Prostate gland (tissue), 2 donors: Measurements from ENCODE around the gene ADAMTSL3.

Source experiments
- POLR2A ChIP-seq: fragments of 450-650 bp; IDR thresholded peaks from one replicate; pipeline ENCODE4 v1.6.1; 2016; ENCODE audit warnings: antibody characterized with exemption, mild to moderate bottlenecking
- POLR2AphosphoS5 ChIP-seq: sonication (generic); formaldehyde crosslinking; IDR thresholded peaks from one replicate; pipeline ENCODE4 v1.6.1; 2017; ENCODE audit warnings: antibody characterized with exemption
- TF ChIP-seq, protein P1 (sequence below), 4 experiments: fragments of 200-600 bp in 2 of 4; fragments of 450-650 bp in 2 of 4; sonication (generic) in 2 of 4; IDR thresholded peaks; 1 replicate in 3 of 4; 2 replicates in 1 of 4; pipeline ENCODE4 v1.5.1; 2016 to 2019; ENCODE audit warnings: antibody characterized with exemption in 4 of 4, mild to moderate bottlenecking in 2 of 4, moderate library complexity in 2 of 4

GRCh38 chr15:83794209-83794608, 140.3 kb downstream of the ADAMTSL3 start:
- TF ChIP-seq, protein P1, sequence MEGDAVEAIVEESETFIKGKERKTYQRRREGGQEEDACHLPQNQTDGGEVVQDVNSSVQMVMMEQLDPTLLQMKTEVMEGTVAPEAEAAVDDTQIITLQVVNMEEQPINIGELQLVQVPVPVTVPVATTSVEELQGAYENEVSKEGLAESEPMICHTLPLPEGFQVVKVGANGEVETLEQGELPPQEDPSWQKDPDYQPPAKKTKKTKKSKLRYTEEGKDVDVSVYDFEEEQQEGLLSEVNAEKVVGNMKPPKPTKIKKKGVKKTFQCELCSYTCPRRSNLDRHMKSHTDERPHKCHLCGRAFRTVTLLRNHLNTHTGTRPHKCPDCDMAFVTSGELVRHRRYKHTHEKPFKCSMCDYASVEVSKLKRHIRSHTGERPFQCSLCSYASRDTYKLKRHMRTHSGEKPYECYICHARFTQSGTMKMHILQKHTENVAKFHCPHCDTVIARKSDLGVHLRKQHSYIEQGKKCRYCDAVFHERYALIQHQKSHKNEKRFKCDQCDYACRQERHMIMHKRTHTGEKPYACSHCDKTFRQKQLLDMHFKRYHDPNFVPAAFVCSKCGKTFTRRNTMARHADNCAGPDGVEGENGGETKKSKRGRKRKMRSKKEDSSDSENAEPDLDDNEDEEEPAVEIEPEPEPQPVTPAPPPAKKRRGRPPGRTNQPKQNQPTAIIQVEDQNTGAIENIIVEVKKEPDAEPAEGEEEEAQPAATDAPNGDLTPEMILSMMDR (IDR thresholded peaks at IDR 0.05) = no peak
- TF ChIP-seq POLR2A = no peak
- no peak for TF ChIP-seq POLR2AphosphoS5
